ENCODE results near the gene HPD.

DNA sequence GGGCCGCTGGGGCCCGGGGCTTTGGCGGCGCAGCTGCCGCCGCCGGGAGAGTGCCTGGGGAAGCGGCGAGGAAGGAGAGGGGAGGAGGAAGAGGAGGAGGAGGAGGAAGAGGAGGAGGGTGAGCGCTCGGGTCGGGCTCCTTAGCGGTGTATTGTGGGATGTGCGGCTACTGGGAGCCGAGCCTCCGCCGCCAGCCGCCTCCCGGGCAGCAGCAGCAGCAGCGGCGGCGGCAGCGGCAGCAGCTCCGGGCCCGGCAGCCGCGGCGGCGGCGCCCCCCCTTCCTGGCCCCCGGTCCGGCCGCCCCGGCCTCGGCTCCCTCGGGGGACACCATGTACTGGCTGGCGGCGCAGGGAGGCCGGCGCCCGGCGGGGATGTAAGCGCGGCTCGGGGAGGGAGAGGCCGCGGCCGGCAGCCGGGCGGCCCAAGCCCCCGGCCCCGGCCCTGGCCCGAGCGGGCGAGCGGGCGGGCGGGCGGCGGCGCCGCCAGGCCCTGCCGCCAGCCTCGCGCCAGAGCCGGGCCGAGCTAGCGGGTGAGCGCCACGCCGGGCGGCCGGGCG, 54.7 kb downstream of the HPD start, which contains the start of gene SETD1B:
- TF ChIP-seq, protein P1, sequence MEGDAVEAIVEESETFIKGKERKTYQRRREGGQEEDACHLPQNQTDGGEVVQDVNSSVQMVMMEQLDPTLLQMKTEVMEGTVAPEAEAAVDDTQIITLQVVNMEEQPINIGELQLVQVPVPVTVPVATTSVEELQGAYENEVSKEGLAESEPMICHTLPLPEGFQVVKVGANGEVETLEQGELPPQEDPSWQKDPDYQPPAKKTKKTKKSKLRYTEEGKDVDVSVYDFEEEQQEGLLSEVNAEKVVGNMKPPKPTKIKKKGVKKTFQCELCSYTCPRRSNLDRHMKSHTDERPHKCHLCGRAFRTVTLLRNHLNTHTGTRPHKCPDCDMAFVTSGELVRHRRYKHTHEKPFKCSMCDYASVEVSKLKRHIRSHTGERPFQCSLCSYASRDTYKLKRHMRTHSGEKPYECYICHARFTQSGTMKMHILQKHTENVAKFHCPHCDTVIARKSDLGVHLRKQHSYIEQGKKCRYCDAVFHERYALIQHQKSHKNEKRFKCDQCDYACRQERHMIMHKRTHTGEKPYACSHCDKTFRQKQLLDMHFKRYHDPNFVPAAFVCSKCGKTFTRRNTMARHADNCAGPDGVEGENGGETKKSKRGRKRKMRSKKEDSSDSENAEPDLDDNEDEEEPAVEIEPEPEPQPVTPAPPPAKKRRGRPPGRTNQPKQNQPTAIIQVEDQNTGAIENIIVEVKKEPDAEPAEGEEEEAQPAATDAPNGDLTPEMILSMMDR (IDR thresholded peaks at IDR 0.05): no peak
- TF ChIP-seq POLR2A (IDR thresholded peaks at IDR 0.05): peak; percentile 10
